MM.1S (cell line): Measurements from ENCODE around the gene ACTN4.

Experiments
- CTCF ChIP-seq: fragments of 300-600 bp; sonication (generic); IDR thresholded peaks from 2 replicates; pipeline ENCODE4 v1.5.1; 2016; ENCODE audit warnings: antibody characterized with exemption, low read length, mixed read lengths
- EZH2 ChIP-seq: fragments of 300-600 bp; sonication (generic); optimal IDR thresholded peaks from 2 replicates; pipeline ENCODE3; 2017; ENCODE audit warnings: low read depth, mild to moderate bottlenecking, antibody characterized with exemption, low read length, mixed read lengths
- EZH2phosphoT487 ChIP-seq: fragments of 300-600 bp; sonication (generic); IDR thresholded peaks from 2 replicates; pipeline ENCODE4 v1.6.1; 2018; ENCODE audit warnings: antibody characterized with exemption, low read length

DNA sequence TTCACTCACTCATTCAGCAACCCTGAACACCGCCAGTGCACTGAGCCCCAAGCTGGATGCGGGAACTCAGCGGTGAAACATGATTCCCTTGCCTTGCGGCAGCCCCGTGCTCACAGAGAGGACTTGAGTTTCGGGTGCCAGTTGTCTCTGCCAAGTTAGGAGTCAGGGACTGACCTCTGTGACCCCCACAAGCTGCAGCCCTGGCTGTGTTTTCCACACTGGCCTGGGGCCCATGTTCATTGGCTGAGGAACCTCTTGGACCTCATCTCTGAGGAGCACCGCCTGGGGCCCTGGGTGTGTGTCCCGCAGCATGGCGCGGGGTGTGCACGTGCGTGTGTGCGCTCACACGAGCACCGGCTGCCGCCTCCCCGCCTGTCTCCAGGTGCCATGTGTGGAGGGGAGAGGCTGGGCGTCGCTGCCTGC is 65.8 kb downstream of the ACTN4 start:
- TF ChIP-seq EZH2 = no peak
- no peak for TF ChIP-seq CTCF
- TF ChIP-seq EZH2phosphoT487 = no peak
